ENCODE measurements around the gene USP40.

USP40 gene

DNA sequence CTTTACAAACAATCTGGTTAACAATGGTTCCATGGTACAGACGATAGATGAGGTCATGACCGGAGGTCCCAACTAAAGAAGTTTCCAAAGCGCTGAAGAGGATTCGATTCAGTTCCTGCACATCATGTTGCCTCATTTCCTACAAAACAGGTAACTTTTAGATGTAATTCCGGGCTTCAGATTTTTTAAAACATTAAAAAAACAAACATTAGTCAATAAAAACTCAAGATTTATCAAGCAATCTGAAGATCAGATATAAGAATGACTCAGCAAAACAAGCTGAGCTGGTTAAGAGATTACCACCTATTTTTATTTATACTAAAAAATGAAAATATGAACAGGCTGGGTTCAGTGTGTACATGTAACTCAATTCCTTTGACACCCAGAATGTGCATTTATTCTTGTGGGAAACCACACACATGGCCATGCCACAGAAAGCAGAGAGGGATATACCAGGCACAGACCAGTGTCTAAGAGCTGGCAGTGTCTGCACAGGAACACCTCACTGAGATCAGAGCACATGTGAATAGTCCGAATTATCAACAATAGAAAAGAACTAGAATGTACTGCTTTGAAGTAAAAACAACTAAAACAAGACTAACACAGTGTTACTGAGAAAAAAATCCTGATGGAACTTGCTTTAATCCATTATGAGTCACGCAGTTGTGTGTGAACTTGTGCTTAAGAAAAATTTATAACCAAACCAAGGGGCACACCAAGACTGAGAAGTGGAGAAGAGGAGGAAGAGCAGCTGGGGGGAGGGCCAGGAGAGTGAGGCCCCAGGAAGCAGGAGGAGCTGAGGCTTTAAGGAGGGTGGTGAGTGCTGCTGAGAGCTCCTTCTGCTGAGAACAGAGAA is 9.5 kb downstream of the USP40 start:
- Histone ChIP-seq H3K36me3 (ENCODE audit: control insufficient read depth, insufficient read depth, low read length) (peaks cover 8% of the 10 kb centered on the region), H3K9me3 (ENCODE audit: control insufficient read depth, low read length) (no peaks in the 10 kb centered on the region), H3K27ac (ENCODE audit: insufficient read depth, low read length, poor library complexity, severe bottlenecking) (no peak overlapping the region), H3K4me1 (ENCODE audit: control insufficient read depth, insufficient read depth, low read length, poor library complexity, severe bottlenecking) (no peaks in the 10 kb centered on the region), H3K27me3 (replicated peaks; ENCODE audit: control insufficient read depth, insufficient read depth, low read length, poor library complexity, severe bottlenecking) (no peaks in the 10 kb centered on the region), H3K4me3 (ENCODE audit: insufficient read depth, low read depth, low read length, poor library complexity, severe bottlenecking) (no peak overlapping the region)
- no peak for DNase-seq

GRCh38 chr2:233553366-233553765 is 13.2 kb downstream of the USP40 start:
- H3K4me3 ChIP-seq (ENCODE audit: insufficient read depth, low read depth, low read length, poor library complexity, severe bottlenecking): no peak overlapping the region
- H3K27me3 ChIP-seq (replicated peaks; ENCODE audit: control insufficient read depth, insufficient read depth, low read length, poor library complexity, severe bottlenecking): no peaks in the 10 kb centered on the region
- no peak for DNase-seq
- H3K4me1 ChIP-seq (ENCODE audit: control insufficient read depth, insufficient read depth, low read length, poor library complexity, severe bottlenecking): no peaks in the 10 kb centered on the region
- H3K9me3 ChIP-seq (ENCODE audit: control insufficient read depth, low read length): no peaks in the 10 kb centered on the region
- peaks cover 8% of the 10 kb centered on the region for H3K36me3 ChIP-seq (ENCODE audit: control insufficient read depth, insufficient read depth, low read length)
- no peak overlapping the region for H3K27ac ChIP-seq (ENCODE audit: insufficient read depth, low read length, poor library complexity, severe bottlenecking)

- H3K4me1 ChIP-seq (ENCODE audit: control insufficient read depth, insufficient read depth, low read length, poor library complexity, severe bottlenecking): no peaks in the 10 kb centered on the region
- DNase-seq: no peak
- H3K27me3 ChIP-seq (replicated peaks; ENCODE audit: control insufficient read depth, insufficient read depth, low read length, poor library complexity, severe bottlenecking): no peaks in the 10 kb centered on the region
- H3K9me3 ChIP-seq (ENCODE audit: control insufficient read depth, low read length): no peaks in the 10 kb centered on the region
- no peak overlapping the region for H3K27ac ChIP-seq (ENCODE audit: insufficient read depth, low read length, poor library complexity, severe bottlenecking)
- H3K4me3 ChIP-seq (ENCODE audit: insufficient read depth, low read depth, low read length, poor library complexity, severe bottlenecking): no peak overlapping the region
- peaks cover 8% of the 10 kb centered on the region for H3K36me3 ChIP-seq (ENCODE audit: control insufficient read depth, insufficient read depth, low read length)
Observed at GRCh38 chr2:233551491-233551890, 15.1 kb downstream of the USP40 start.

GRCh38 chr2:233546774-233547173 is 19.8 kb downstream of the USP40 start:
- H3K36me3 ChIP-seq (ENCODE audit: control insufficient read depth, insufficient read depth, low read length): no peaks in the 10 kb centered on the region
- no peak for DNase-seq
- H3K27ac ChIP-seq (ENCODE audit: insufficient read depth, low read length, poor library complexity, severe bottlenecking): no peak overlapping the region
- no peaks in the 10 kb centered on the region for H3K4me1 ChIP-seq (ENCODE audit: control insufficient read depth, insufficient read depth, low read length, poor library complexity, severe bottlenecking)
- no peaks in the 10 kb centered on the region for H3K9me3 ChIP-seq (ENCODE audit: control insufficient read depth, low read length)
- H3K27me3 ChIP-seq (replicated peaks; ENCODE audit: control insufficient read depth, insufficient read depth, low read length, poor library complexity, severe bottlenecking): no peaks in the 10 kb centered on the region
- H3K4me3 ChIP-seq (ENCODE audit: insufficient read depth, low read depth, low read length, poor library complexity, severe bottlenecking): no peak overlapping the region

- no peak for DNase-seq
Observed at GRCh38 chr2:233546101-233546500, 20.5 kb downstream of the USP40 start.

GRCh38 chr2:233544200-233544610 is 22.4 kb downstream of the USP40 start:
- Histone ChIP-seq H3K27ac (ENCODE audit: insufficient read depth, low read length, poor library complexity, severe bottlenecking) (no peak overlapping the region), H3K36me3 (ENCODE audit: control insufficient read depth, insufficient read depth, low read length) (no peaks in the 10 kb centered on the region), H3K9me3 (ENCODE audit: control insufficient read depth, low read length) (no peaks in the 10 kb centered on the region)

More at GRCh38 chr2:233546101-233546500, 20.5 kb downstream of the USP40 start:
- H3K27ac ChIP-seq (ENCODE audit: insufficient read depth, low read length, poor library complexity, severe bottlenecking): no peak overlapping the region
- H3K36me3 ChIP-seq (ENCODE audit: control insufficient read depth, insufficient read depth, low read length): no peaks in the 10 kb centered on the region
- H3K4me1 ChIP-seq (ENCODE audit: control insufficient read depth, insufficient read depth, low read length, poor library complexity, severe bottlenecking): no peaks in the 10 kb centered on the region
- H3K9me3 ChIP-seq (ENCODE audit: control insufficient read depth, low read length): no peaks in the 10 kb centered on the region
- H3K4me3 ChIP-seq (ENCODE audit: insufficient read depth, low read depth, low read length, poor library complexity, severe bottlenecking): no peak overlapping the region
- H3K27me3 ChIP-seq (replicated peaks; ENCODE audit: control insufficient read depth, insufficient read depth, low read length, poor library complexity, severe bottlenecking): no peaks in the 10 kb centered on the region

GRCh38 chr2:233542507-233542906 is 24.1 kb downstream of the USP40 start:
- Histone ChIP-seq H3K27ac (ENCODE audit: insufficient read depth, low read length, poor library complexity, severe bottlenecking) (no peak overlapping the region), H3K4me1 (ENCODE audit: control insufficient read depth, insufficient read depth, low read length, poor library complexity, severe bottlenecking) (no peaks in the 10 kb centered on the region), H3K36me3 (ENCODE audit: control insufficient read depth, insufficient read depth, low read length) (no peaks in the 10 kb centered on the region), H3K27me3 (replicated peaks; ENCODE audit: control insufficient read depth, insufficient read depth, low read length, poor library complexity, severe bottlenecking) (no peaks in the 10 kb centered on the region), H3K4me3 (ENCODE audit: insufficient read depth, low read depth, low read length, poor library complexity, severe bottlenecking) (no peak overlapping the region), H3K9me3 (ENCODE audit: control insufficient read depth, low read length) (no peaks in the 10 kb centered on the region)
- no peak for DNase-seq

More at GRCh38 chr2:233544200-233544610, 22.4 kb downstream of the USP40 start:
- no peak for DNase-seq
- no peaks in the 10 kb centered on the region for H3K27me3 ChIP-seq (replicated peaks; ENCODE audit: control insufficient read depth, insufficient read depth, low read length, poor library complexity, severe bottlenecking)
- H3K4me1 ChIP-seq (ENCODE audit: control insufficient read depth, insufficient read depth, low read length, poor library complexity, severe bottlenecking): no peaks in the 10 kb centered on the region
- no peak overlapping the region for H3K4me3 ChIP-seq (ENCODE audit: insufficient read depth, low read depth, low read length, poor library complexity, severe bottlenecking)

DNA sequence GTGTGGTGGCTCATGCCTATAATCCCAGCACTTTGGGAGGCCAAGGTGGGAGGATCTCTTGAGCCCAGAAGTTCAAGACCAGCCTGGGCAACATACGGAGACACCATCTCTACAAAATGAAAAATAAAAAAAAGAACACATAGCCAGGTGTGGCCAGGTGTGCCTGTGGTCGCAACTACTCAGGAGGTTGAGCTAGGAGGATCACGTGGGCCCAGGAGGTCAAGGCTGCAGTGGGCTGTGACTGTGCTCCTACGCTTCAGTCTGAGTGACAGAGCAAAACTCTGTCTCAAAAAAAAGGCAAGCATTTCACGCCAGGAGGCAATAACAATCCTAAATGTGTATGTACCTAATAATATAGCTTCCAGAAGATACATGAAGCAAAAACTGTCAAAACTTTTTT is 27.8 kb downstream of the USP40 start:
- Histone ChIP-seq H3K27ac (ENCODE audit: insufficient read depth, low read length, poor library complexity, severe bottlenecking) (no peak overlapping the region), H3K4me3 (ENCODE audit: insufficient read depth, low read depth, low read length, poor library complexity, severe bottlenecking) (no peak overlapping the region), H3K36me3 (ENCODE audit: control insufficient read depth, insufficient read depth, low read length) (no peaks in the 10 kb centered on the region), H3K4me1 (ENCODE audit: control insufficient read depth, insufficient read depth, low read length, poor library complexity, severe bottlenecking) (no peaks in the 10 kb centered on the region), H3K9me3 (ENCODE audit: control insufficient read depth, low read length) (no peaks in the 10 kb centered on the region), H3K27me3 (replicated peaks; ENCODE audit: control insufficient read depth, insufficient read depth, low read length, poor library complexity, severe bottlenecking) (no peaks in the 10 kb centered on the region)
- no peak for DNase-seq

DNA sequence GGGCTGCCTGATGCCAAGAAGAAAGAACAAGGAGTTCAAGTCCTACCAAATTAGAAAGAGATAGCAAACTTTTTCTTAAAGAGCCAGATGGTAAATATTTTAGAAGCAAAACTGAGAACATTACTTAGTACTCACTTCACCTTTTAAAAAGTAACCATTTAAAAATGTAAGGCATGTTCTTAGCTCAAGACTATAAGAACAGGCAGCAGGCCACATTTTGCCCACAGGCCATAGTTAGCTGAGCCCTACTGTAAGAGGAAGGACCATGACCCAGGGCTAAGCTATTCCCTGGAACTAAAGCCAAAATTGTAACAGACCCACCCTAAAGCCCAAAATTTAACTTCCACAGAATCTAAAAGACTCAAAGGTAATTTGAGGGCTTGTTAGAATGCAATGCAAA is 31.3 kb downstream of the USP40 start:
- no peaks in the 10 kb centered on the region for H3K9me3 ChIP-seq (ENCODE audit: control insufficient read depth, low read length)
- H3K27ac ChIP-seq (ENCODE audit: insufficient read depth, low read length, poor library complexity, severe bottlenecking): no peak overlapping the region
- no peak overlapping the region for H3K4me3 ChIP-seq (ENCODE audit: insufficient read depth, low read depth, low read length, poor library complexity, severe bottlenecking)
- H3K27me3 ChIP-seq (replicated peaks; ENCODE audit: control insufficient read depth, insufficient read depth, low read length, poor library complexity, severe bottlenecking): no peaks in the 10 kb centered on the region
- no peaks in the 10 kb centered on the region for H3K36me3 ChIP-seq (ENCODE audit: control insufficient read depth, insufficient read depth, low read length)
- DNase-seq: no peak
- H3K4me1 ChIP-seq (ENCODE audit: control insufficient read depth, insufficient read depth, low read length, poor library complexity, severe bottlenecking): no peaks in the 10 kb centered on the region

DNA sequence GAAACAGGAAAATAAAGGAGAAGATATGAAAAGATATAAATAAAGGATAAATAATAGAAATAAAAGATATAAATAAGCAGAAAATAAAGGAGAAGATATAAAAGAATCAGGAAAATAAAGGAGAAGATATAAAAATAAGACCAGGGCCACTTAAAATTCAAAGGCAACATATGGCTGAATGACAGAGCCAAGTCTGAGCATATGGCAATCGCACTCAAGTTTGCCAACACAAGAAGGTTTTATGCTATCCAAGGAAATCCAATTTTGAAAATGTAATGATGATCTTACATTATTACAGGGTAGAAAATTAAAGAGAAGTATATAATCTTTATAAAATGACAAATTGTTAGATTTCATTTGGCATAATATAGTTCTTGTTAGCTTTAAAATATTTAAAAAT is 33.6 kb downstream of the USP40 start:
- no peak overlapping the region for H3K27ac ChIP-seq (ENCODE audit: insufficient read depth, low read length, poor library complexity, severe bottlenecking)
- no peaks in the 10 kb centered on the region for H3K9me3 ChIP-seq (ENCODE audit: control insufficient read depth, low read length)
- H3K4me1 ChIP-seq (ENCODE audit: control insufficient read depth, insufficient read depth, low read length, poor library complexity, severe bottlenecking): no peaks in the 10 kb centered on the region
- no peaks in the 10 kb centered on the region for H3K36me3 ChIP-seq (ENCODE audit: control insufficient read depth, insufficient read depth, low read length)
- H3K27me3 ChIP-seq (replicated peaks; ENCODE audit: control insufficient read depth, insufficient read depth, low read length, poor library complexity, severe bottlenecking): no peaks in the 10 kb centered on the region
- H3K4me3 ChIP-seq (ENCODE audit: insufficient read depth, low read depth, low read length, poor library complexity, severe bottlenecking): no peak overlapping the region
- DNase-seq: no peak

Data from effector memory CD4-positive, alpha-beta T cell (primary cell).